Adrenal gland (tissue), 12 donors: ENCODE measurements around the gene CFH. TPM values are rescaled to one million over a fixed set of nuclear protein-coding genes. Genes with fewer than 3 reads are reported as not detected.
"Not testable (repeated sequence)": the region's sequence is repeated elsewhere in the genome, so short reads cannot be mapped to it uniquely, and the experiment has no call there.

Source experiments
- DNase-seq, 7 donors: peaks; one replicate each; pipeline ENCODE4 v3.0.0-alpha.2; 2019 to 2020
- H3K27ac ChIP-seq, 5 donors: fragments of 200-600 bp; sonication (generic) in 4 of 5; 1 replicate in 3 of 5; 2 replicates in 2 of 5; pipeline versions ENCODE4 v1.5.1 to v1.8.0; 2016 to 2020; ENCODE audit warnings: mild to moderate bottlenecking in 1 of 5
- H3K27me3 ChIP-seq: fragments of 200-600 bp; 2 replicates; pipeline ENCODE4 v1.8.0; 2021
- H3K36me3 ChIP-seq, 2 donors: fragments of 200-600 bp; replicated peaks in 1 of 2; 1 replicate in 1 of 2; 2 replicates in 1 of 2; pipeline versions ENCODE4 v1.5.1 to v1.8.0; 2018 to 2022
- H3K4me1 ChIP-seq, 2 donors: fragments of 200-600 bp; replicated peaks in 1 of 2; 1 replicate in 1 of 2; 2 replicates in 1 of 2; pipeline versions ENCODE4 v1.5.1 to v1.8.0; 2018 to 2021
- H3K4me3 ChIP-seq, 4 donors: fragments of 200-600 bp; sonication (generic) in 3 of 4; one replicate each; pipeline ENCODE4 v1.5.1; 2016 to 2018
- H3K9me3 ChIP-seq, 3 donors: fragments of 200-600 bp; sonication (generic) in 1 of 3; replicated peaks in 1 of 3; 1 replicate in 2 of 3; 2 replicates in 1 of 3; pipeline versions ENCODE4 v1.5.1 to v1.8.0; 2016 to 2021
- CTCF ChIP-seq, 6 experiments: fragments of 450-650 bp in 4 of 6; fragments of 200-600 bp in 2 of 6; sonication (generic) in 1 of 6; IDR thresholded peaks; 1 replicate in 5 of 6; 2 replicates in 1 of 6; pipeline versions ENCODE4 v1.5.1 to v1.8.0; 2016 to 2021; ENCODE audit warnings: antibody characterized with exemption in 6 of 6, mild to moderate bottlenecking in 2 of 6, moderate library complexity in 1 of 6
- POLR2A ChIP-seq, 2 donors: fragments of 450-650 bp; IDR thresholded peaks; one replicate each; pipeline ENCODE4 v1.6.1; 2017; ENCODE audit warnings: antibody characterized with exemption in 2 of 2, mild to moderate bottlenecking in 2 of 2, moderate library complexity in 1 of 2
- WGBS, 4 donors: extraction: QIAGEN DNeasy Blood & Tissue Kit in 2 of 4; methylation state at CpG; one replicate each; pipeline versions ENCODE4 v1.1.5 to v1.1.7; 2013 to 2017; 5-methylcytosine and 5-hydroxymethylcytosine counted together
- intact Hi-C, 2 donors: fragments of 100-400 bp; cut with DNase I; formaldehyde crosslinking; loops; one replicate each; pipeline versions ENCODE4 v1.14.1 to v1.15.0; 2022 to 2023
- polyA plus RNA-seq, 3 donors: library from polyadenylated mRNA; stranded (reverse); fragments of 200-250 nt in 2 of 3; fragments of 350-450 nt in 1 of 3; fragmentation: Illumina TruSeq in 1 of 3; extraction: RNeasy Lipid Tissue Mini Kit (QIAGEN cat#74804) in 1 of 3; gene quantifications; one replicate each; pipeline ENCODE4 v1.2.3, GENCODE V29; 2013 to 2014
- total RNA-seq, 9 donors: library from RNA; depleted of rRNA in 4 of 9; stranded (reverse); fragments of >200 nt in 4 of 9; fragments of 120-200 nt in 1 of 9; fragmentation: NEBNext Ultra II Directional in 1 of 9; extraction: Animal tissue kit (Norgen Biotek cat#: 25700) in 1 of 9; gene quantifications; one replicate each; pipeline versions ENCODE4 v1.1.0 to v1.2.4, GENCODE V29; 2013 to 2023
- donor health status: healthy with polysubstance abuse.
- donor health status: Bipolar disorder and iron deficiency.
- donor health status: DM: yes; HTN: yes; CAD: no.
- donor health status: DM: no; HTN: no; CAD: no.
- donor health status: DM: no; HTN: no; CAD: no.
- donor health status: DM: yes; HTN: yes; CAD: no.

CFH gene
- total and polyA plus RNA-seq, 12 donors: 33.0 to 151 (median 74.4) TPM

GRCh38 chr1:196779093-196779492 lies 127.2 kb downstream of the CFH start:
- no peak for DNase-seq
- intact Hi-C loops: no loop called here
- H3K27ac ChIP-seq: no peak overlapping the region
- H3K4me1 ChIP-seq: no peaks in the 10 kb centered on the region
- no peak overlapping the region for H3K4me3 ChIP-seq
- no peaks in the 10 kb centered on the region for H3K27me3 ChIP-seq
- no peak for TF ChIP-seq POLR2A (IDR thresholded peaks at IDR 0.05)
- TF ChIP-seq CTCF (IDR thresholded peaks at IDR 0.05): no peak
- no peaks in the 10 kb centered on the region for H3K9me3 ChIP-seq
- WGBS, 4 donors: 88 to 96% (median 90%) methylated on average over 1 of the region's 1 CpG
- no peaks in the 10 kb centered on the region for H3K36me3 ChIP-seq

GRCh38 chr1:196791252-196791651 lies 139.4 kb downstream of the CFH start:
- H3K4me1 ChIP-seq, H3K9me3 ChIP-seq, H3K27ac ChIP-seq, intact Hi-C loops, H3K4me3 ChIP-seq, H3K36me3 ChIP-seq, DNase-seq, H3K27me3 ChIP-seq: not testable (repeated sequence)
- WGBS, 4 donors: 84 to 88% (median 86%) methylated on average over 1 of the region's 1 CpG; no CpG with 5 or more reads in 1 of the 4 donors

GRCh38 chr1:196794103-196794502 lies 142.3 kb downstream of the CFH start:
- H3K4me1 ChIP-seq, H3K27me3 ChIP-seq, intact Hi-C loops, H3K9me3 ChIP-seq, H3K36me3 ChIP-seq, H3K4me3 ChIP-seq, DNase-seq, H3K27ac ChIP-seq: not testable (repeated sequence)
- 40 to 62% (median 52%) methylated on average over 4 of the region's 4 CpGs for WGBS, 4 donors

Other genes with a start within 250 kb of the CFH start
- gene KCNT2, start 43.6 kb upstream of the CFH start, total RNA-seq: 1 to 10 TPM; 1.1 to 4.0 (median 1.4) TPM
- 1 to 10 TPM in 1 of 3 donors, under 1 TPM in 2; 0.54 to 1.1 (median 0.97) TPM for gene KCNT2, start 43.6 kb upstream of the CFH start, polyA plus RNA-seq
- gene CFHR3, start 122.8 kb downstream of the CFH start, total RNA-seq: under 1 TPM in 4 of 9 donors, not detected in 5; 0.11 to 0.83 (median 0.48) TPM
- 1 to 10 TPM in 2 of 3 donors, under 1 TPM in 1; 0.59 to 3.0 (median 1.3) TPM for gene CFHR3, start 122.8 kb downstream of the CFH start, polyA plus RNA-seq
- gene CFHR1, start 167.7 kb downstream of the CFH start, total RNA-seq: 1 to 10 TPM in 2 of 9 donors, under 1 TPM in 3, not detected in 4; 0.42 to 3.9 (median 0.90) TPM
- 1 to 10 TPM in 1 of 3 donors, under 1 TPM in 1, not detected in 1; 0.68 to 1.0 TPM for gene CFHR1, start 167.7 kb downstream of the CFH start, polyA plus RNA-seq
- gene CFHR4, start 236.0 kb downstream of the CFH start, total RNA-seq: under 1 TPM in 1 of 9 donors, not detected in 8; 0.18 TPM
- gene CFHR4, start 236.0 kb downstream of the CFH start, polyA plus RNA-seq: under 1 TPM in 1 of 3 donors, not detected in 2; 0.47 TPM